HepG2 (cell line): Measurements from ENCODE around the gene MEPE. TPM values are rescaled to one million over a fixed set of nuclear protein-coding genes. Genes with fewer than 3 reads are reported as not detected.

Experiments used
- AHDC1 ChIP-seq: sonication (generic); formaldehyde crosslinking; IDR thresholded peaks from 2 replicates; pipeline ENCODE4 v1.5.1; 2020; ENCODE audit warnings: mild to moderate bottlenecking, missing genetic modification reagents, borderline replicate concordance
- ARHGAP35 ChIP-seq: sonication (generic); formaldehyde crosslinking; IDR thresholded peaks from 2 replicates; pipeline ENCODE4 v1.9.0; 2022; ENCODE audit warnings: mild to moderate bottlenecking, inconsistent platforms, moderate library complexity, missing genetic modification reagents, borderline replicate concordance
- FOXM1 ChIP-seq: sonication (generic); formaldehyde crosslinking; IDR thresholded peaks from 2 replicates; pipeline ENCODE4 v1.5.0; 2020; ENCODE audit warnings: missing genetic modification reagents
- HMG20B ChIP-seq: conservative IDR thresholded peaks from 2 replicates; pipeline ENCODE4 v1.6.1; 2016; ENCODE audit warnings: missing genetic modification reagents, missing compliant biosample characterization
- HNRNPH1 ChIP-seq: fragments of 200-400 bp; formaldehyde crosslinking; optimal IDR thresholded peaks from 2 replicates; pipeline ENCODE3; 2017; ENCODE audit warnings: mild to moderate bottlenecking, low read depth, low read length
- HNRNPL ChIP-seq: fragments of 200-400 bp; formaldehyde crosslinking; IDR thresholded peaks from 2 replicates; pipeline ENCODE4 v1.6.1; 2017; ENCODE audit warnings: mild to moderate bottlenecking, low read depth, low read length
- MIXL1 ChIP-seq: IDR thresholded peaks from 2 replicates; pipeline ENCODE4 v1.6.1; 2016
- NR2F6 ChIP-seq, 2 experiments: IDR thresholded peaks; 2 replicates each; pipeline ENCODE4 v1.6.1; 2016; ENCODE audit warnings: antibody characterized with exemption in 1 of 2, mild to moderate bottlenecking in 1 of 2
- PPARG ChIP-seq: conservative IDR thresholded peaks from 2 replicates; pipeline ENCODE4 v1.6.1; 2016; ENCODE audit warnings: missing biosample characterization, missing genetic modification reagents
- SOX6 ChIP-seq, 2 experiments: fragments of 450-650 bp in 1 of 2; sonication (generic) in 1 of 2; formaldehyde crosslinking in 1 of 2; IDR thresholded peaks; 2 replicates each; pipeline versions ENCODE4 v1.4.0 to v1.6.1; 2017 to 2020; ENCODE audit warnings: antibody characterized with exemption in 1 of 2, mild to moderate bottlenecking in 1 of 2, missing genetic modification reagents in 1 of 2
- STAG1 ChIP-seq: sonication (generic); formaldehyde crosslinking; IDR thresholded peaks from 2 replicates; pipeline ENCODE4 v1.4.0; 2020; ENCODE audit warnings: missing genetic modification reagents
- THAP8 ChIP-seq: sonication (generic); formaldehyde crosslinking; IDR thresholded peaks from 2 replicates; pipeline ENCODE4 v1.5.1; 2020; ENCODE audit warnings: missing genetic modification reagents, mild to moderate bottlenecking, borderline replicate concordance
- ZNF234 ChIP-seq: sonication (generic); formaldehyde crosslinking; conservative IDR thresholded peaks from 2 replicates; pipeline ENCODE4 v1.5.1; 2020; ENCODE audit warnings: mild to moderate bottlenecking, missing genetic modification reagents
- ZNF317 ChIP-seq: sonication (generic); formaldehyde crosslinking; IDR thresholded peaks from 2 replicates; pipeline ENCODE4 v1.5.0; 2020; ENCODE audit warnings: mild to moderate bottlenecking, missing genetic modification reagents
- ZNF552 ChIP-seq: sonication (generic); formaldehyde crosslinking; IDR thresholded peaks from 2 replicates; pipeline ENCODE4 v1.9.0; 2022; ENCODE audit warnings: missing genetic modification reagents, mild to moderate bottlenecking, borderline replicate concordance
- ZNF614 ChIP-seq: IDR thresholded peaks from 2 replicates; pipeline ENCODE4 v1.6.1; 2018; ENCODE audit warnings: missing biosample characterization, missing genetic modification reagents, inconsistent platforms, borderline replicate concordance
- ZNF704 ChIP-seq: sonication (generic); formaldehyde crosslinking; IDR thresholded peaks from 2 replicates; pipeline ENCODE4 v1.8.1; 2023; ENCODE audit warnings: mild to moderate bottlenecking, inconsistent platforms, moderate library complexity, missing genetic modification reagents, borderline replicate concordance
- ZNF775 ChIP-seq: sonication (generic); formaldehyde crosslinking; IDR thresholded peaks from 2 replicates; pipeline ENCODE4 v1.4.0; 2020; ENCODE audit warnings: missing genetic modification reagents, mild to moderate bottlenecking, moderate library complexity, borderline replicate concordance
- ZSCAN5A ChIP-seq: sonication (generic); formaldehyde crosslinking; IDR thresholded peaks from 2 replicates; pipeline ENCODE4 v1.8.0; 2022; ENCODE audit warnings: mild to moderate bottlenecking, missing genetic modification reagents, borderline replicate concordance
- polyA plus RNA-seq, 8 experiments: library from polyadenylated mRNA; depleted of rRNA in 3 of 8; stranded (reverse) in 7 of 8; unstranded in 1 of 8; fragments of >200 nt; fragmentation: Illumina TruSeq in 4 of 8; extraction: Trizol in 4 of 8; gene quantifications; 2 replicates each; pipeline versions ENCODE4 v1.2.1 to v1.2.3, GENCODE V29; 2011 to 2016; ENCODE audit warnings: low read depth in 4 of 8, missing spikeins in 1 of 8, mixed read lengths in 1 of 8; ENCODE audit not compliant: insufficient read depth in 1 of 8
- total RNA-seq, 5 experiments: library from RNA; depleted of rRNA; stranded (reverse); fragments of >200 nt; fragmentation: Illumina TruSeq; extraction: Trizol; gene quantifications; 2 replicates each; pipeline ENCODE4 v1.2.3, GENCODE V29; 2016; ENCODE audit warnings: low read depth in 1 of 5

Gene MEPE
- total and polyA plus RNA-seq, 2 of the 13 experiments (the other 11 are each of a cell fraction or from before 2014, with no cell fraction given): 0.04 TPM; not detected in 1

- TF ChIP-seq ZSCAN5A (CRISPR knock-in tag): no peak
- no peak for TF ChIP-seq STAG1
- no peak for TF ChIP-seq ZNF317 (CRISPR knock-in tag)
- no peak for TF ChIP-seq SOX6 (IDR thresholded peaks at IDR 0.05)
- peak; percentile 78 for TF ChIP-seq SOX6 (CRISPR knock-in tag; IDR thresholded peaks at IDR 0.05)
- peak; percentile 58; the same call in 1 of the 2 replicates for TF ChIP-seq PPARG (CRISPR knock-in tag)
- no peak for TF ChIP-seq THAP8 (CRISPR knock-in tag)
- peak; percentile 55; the same call in 1 of the 2 replicates for TF ChIP-seq NR2F6 (IDR thresholded peaks at IDR 0.05)
- TF ChIP-seq NR2F6 (CRISPR knock-in tag; IDR thresholded peaks at IDR 0.05): peak; percentile 62
- TF ChIP-seq ZNF775 (CRISPR knock-in tag): no peak
- no peak for TF ChIP-seq FOXM1 (CRISPR knock-in tag)
- no peak for TF ChIP-seq ZNF234
- TF ChIP-seq ARHGAP35 (CRISPR knock-in tag): no peak
- TF ChIP-seq AHDC1: no peak
- no peak for TF ChIP-seq HNRNPH1
- no peak for TF ChIP-seq ZNF552 (CRISPR knock-in tag)
- no peak for TF ChIP-seq ZNF704 (CRISPR knock-in tag)
- no peak for TF ChIP-seq HMG20B (CRISPR knock-in tag)
- TF ChIP-seq ZNF614 (CRISPR knock-in tag): no peak
- TF ChIP-seq MIXL1 (CRISPR knock-in tag): 0 out of 2 replicates have a peak, but pooled peaks have one; percentile 30
- no peak for TF ChIP-seq HNRNPL
Measured at GRCh38 chr4:87865288-87865687, 32.5 kb downstream of the MEPE start (continued).
